ENCODE measurements around the gene COL18A1. TPM values are rescaled to one million over a fixed set of nuclear protein-coding genes. Genes with fewer than 3 reads are reported as not detected.
"Not testable (repeated sequence)": the region's sequence is repeated elsewhere in the genome, so short reads cannot be mapped to it uniquely, and the experiment has no call there.

COL18A1 gene
- total RNA-seq, 1 donor from 2014 or later = 187 TPM

- peak; percentile 22 for DNase-seq (ENCODE audit: low read depth)
Observed at GRCh38 chr21:45513003-45513717, 108.2 kb downstream of the COL18A1 start.

GRCh38 chr21:45513741-45514310 lies 108.9 kb downstream of the COL18A1 start:
- no peak for DNase-seq (ENCODE audit: low read depth)

- no peak for DNase-seq (ENCODE audit: low read depth)
Observed at GRCh38 chr21:45514311-45515021, 109.5 kb downstream of the COL18A1 start.

- no peak for DNase-seq (ENCODE audit: low read depth)
Observed at GRCh38 chr21:45515241-45516061, 110.5 kb downstream of the COL18A1 start.

GRCh38 chr21:45516071-45516670 lies 111.2 kb downstream of the COL18A1 start:
- DNase-seq (ENCODE audit: low read depth) = no peak

- DNase-seq (ENCODE audit: low read depth) = no peak
Observed at GRCh38 chr21:45516671-45517151, 111.7 kb downstream of the COL18A1 start.

GRCh38 chr21:45517249-45518065 lies 112.5 kb downstream of the COL18A1 start:
- no peak for DNase-seq (ENCODE audit: low read depth)

GRCh38 chr21:45518742-45519141 lies 113.8 kb downstream of the COL18A1 start:
- no peak for DNase-seq (ENCODE audit: low read depth)

GRCh38 chr21:45519182-45519581 lies 114.2 kb downstream of the COL18A1 start:
- no peak for DNase-seq (ENCODE audit: low read depth)

- no peak for DNase-seq (ENCODE audit: low read depth)
Observed at GRCh38 chr21:45521241-45521640, 116.3 kb downstream of the COL18A1 start.

- DNase-seq (ENCODE audit: low read depth) = no peak
Observed at GRCh38 chr21:45522381-45522780, 117.4 kb downstream of the COL18A1 start.

- no peak for DNase-seq (ENCODE audit: low read depth)
Observed at GRCh38 chr21:45522986-45523385, 118.0 kb downstream of the COL18A1 start.

GRCh38 chr21:45523411-45524101 lies 118.6 kb downstream of the COL18A1 start:
- DNase-seq (ENCODE audit: low read depth) = no peak

- DNase-seq (ENCODE audit: low read depth) = no peak
Observed at GRCh38 chr21:45524756-45525152, 119.8 kb downstream of the COL18A1 start.

- no peak for DNase-seq (ENCODE audit: low read depth)
Observed at GRCh38 chr21:45525153-45525909, 120.4 kb downstream of the COL18A1 start.

- no peak for DNase-seq (ENCODE audit: low read depth)
Observed at GRCh38 chr21:45525910-45526306, 120.9 kb downstream of the COL18A1 start.

GRCh38 chr21:45527151-45527999 lies 122.4 kb downstream of the COL18A1 start:
- not testable (repeated sequence) for DNase-seq (ENCODE audit: low read depth)
